ENCODE results near the gene NTMT1.

DNA sequence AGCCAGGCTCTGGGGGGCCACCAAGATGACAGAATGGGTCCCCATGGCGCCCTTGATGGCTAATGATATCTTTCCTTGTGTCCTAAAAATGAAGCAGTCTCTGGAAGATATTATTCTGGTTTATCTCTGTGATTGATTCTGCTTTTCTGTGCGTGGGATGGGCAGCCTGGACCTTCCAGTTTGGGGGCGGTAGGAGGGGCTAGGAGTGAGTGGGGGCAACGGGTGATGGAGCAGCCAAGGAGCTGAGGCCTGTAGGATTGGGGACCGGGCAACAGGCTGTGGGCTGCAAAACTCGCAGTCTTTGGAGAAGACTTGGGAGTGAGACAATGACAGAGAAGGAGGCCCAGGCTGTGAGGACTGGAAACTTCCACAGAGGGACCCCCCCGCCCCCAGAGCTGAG is 48.3 kb downstream of the NTMT1 start:
- no peak for TF ChIP-seq POLR2AphosphoS5 (IDR thresholded peaks at IDR 0.05)
- no peak for TF ChIP-seq POLR2A (IDR thresholded peaks at IDR 0.05)

Measured in spleen (tissue), 3 donors.